HG02763 (cell line): ENCODE measurements around the gene FSTL1.

Experiments
- ATAC-seq: cut with Tn5 transposase; IDR thresholded peaks from one replicate; pipeline ENCODE4 v1.9.1; 2021; ENCODE audit warnings: mild to moderate bottlenecking, moderate library complexity; ENCODE audit not compliant: unreplicated experiment

Gene FSTL1

DNA sequence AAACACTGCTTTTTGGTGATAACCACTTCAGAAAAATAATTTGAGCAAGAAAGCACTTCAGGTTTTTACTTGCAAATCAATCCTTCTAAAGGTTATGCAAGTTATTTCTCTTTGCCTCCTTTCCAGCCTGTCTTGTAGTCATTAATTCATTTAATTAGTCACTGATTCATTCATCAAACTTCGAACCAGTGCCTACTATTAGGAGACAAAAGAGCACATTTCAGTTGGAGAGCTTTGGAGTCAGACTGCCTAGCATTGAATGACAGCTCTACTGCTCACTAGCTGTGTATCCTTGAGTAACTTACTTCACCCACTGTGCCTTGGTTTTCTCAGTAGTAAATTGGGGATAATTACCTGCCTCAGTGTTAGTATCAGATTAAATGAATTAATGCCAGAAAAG lies 86.7 kb downstream of the FSTL1 start:
- ATAC-seq, result no peak

DNA sequence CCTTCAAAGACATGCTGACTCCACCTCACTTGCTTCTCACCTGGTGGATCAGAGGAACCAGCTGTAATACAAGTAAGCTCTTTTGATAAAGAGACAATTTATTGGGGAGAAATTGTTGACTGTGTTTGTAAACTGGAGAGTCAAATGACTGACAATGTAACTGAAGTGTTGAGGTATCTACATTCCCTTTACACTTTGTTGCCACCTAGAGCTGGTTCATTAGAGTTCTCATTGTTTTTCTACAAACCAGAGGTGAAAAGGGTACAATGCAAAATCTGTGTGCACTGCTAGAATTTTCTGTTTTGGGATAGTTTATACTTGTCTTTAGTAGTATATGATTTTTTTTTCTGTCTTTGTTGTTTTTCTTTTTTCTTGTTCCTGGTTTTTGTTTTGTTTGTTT lies 93.0 kb downstream of the FSTL1 start:
- no peak for ATAC-seq

DNA sequence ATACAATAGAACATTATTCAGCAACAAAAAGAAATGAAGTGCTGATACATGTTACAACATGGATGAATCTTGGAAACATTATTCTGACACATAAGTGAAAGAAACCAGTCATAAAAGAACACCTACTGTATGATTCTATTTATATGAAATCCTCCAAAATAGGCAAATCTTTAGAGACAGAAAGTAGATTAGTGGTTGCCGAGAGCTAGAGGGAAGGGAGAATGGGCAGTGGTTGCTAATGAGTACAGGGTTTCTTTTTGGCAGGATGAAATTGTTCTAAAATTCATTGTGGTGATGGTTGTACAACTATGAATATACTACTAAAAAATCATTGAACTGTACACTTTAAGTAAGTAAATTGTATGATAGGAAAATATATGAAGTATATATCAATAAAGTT lies 95.3 kb downstream of the FSTL1 start:
- no peak for ATAC-seq

DNA sequence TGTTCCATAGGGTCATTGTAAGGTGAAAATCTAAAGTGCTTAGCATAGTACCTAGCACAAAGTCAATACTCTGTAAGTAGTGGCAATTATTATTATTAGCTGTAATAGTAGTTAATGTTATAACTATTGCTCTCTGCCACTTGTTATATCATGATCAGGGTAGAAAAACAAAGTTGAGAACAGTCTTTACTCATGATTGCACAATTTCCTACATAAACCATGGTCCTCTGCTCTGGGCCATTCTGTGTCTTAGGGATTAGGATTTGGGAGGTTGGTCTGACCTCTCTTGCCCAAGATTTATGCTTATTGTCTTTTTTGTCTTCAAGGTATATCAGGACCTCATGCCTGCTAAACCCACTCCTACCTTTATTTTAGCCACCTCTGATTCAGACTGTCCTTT lies 97.3 kb downstream of the FSTL1 start:
- ATAC-seq, result no peak

DNA sequence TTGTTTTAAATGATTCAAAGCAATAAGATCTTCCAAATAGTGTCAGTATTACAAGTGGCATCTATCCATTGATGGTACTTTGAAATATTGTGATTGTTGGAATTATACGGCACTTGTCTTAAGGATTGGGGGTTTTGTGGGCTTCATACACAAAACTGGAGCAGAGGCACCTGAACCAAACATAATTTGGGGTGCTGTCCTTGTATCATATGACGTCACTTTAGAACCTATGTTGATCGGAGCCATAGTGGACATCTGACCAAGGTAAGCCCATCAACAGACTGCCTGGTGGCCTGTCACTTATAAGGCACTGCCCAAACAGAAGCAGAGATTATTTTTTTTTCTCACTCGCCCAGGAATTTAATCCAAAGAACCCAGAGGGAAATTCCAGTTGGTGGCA lies 98.8 kb downstream of the FSTL1 start:
- ATAC-seq, result no peak

DNA sequence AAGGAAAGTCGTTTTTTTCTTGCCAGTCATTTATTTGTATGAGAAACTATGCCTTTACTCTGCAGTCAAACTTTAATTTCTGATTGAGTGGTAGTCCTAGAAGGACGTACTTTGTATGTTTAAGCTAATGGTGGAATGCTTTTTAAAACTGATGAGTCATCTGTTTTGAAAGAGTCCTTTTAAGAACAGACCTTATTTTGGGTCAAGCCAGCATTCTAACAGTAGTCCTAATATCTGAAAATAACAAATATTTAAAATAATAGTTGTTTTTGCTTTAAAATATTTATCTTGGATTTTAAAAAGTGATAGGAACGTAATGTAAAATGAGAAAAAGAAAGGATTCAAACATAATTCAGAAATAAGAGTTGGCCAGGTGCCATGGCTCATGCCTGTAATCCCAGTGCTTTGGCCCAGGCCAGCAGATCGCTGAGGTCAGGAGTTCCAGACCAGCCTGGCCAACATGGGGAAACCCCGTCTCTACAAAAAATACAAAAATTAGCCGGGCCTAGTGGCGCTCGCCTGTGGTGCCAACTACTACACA lies 100.3 kb downstream of the FSTL1 start:
- ATAC-seq, result no peak

DNA sequence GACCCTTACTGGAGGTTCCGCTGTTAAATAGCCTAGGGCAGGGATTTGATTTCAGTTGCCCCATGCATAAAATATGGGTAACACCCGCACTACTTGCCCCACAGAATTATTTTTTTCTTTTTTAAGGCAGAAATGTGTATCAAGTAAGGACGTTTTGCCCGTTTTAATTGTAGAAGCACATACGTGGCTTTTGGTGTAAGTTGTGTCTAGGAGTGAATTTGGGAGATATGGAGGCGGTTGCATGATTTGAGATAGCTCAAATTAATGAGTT lies 101.0 kb downstream of the FSTL1 start:
- no peak for ATAC-seq

DNA sequence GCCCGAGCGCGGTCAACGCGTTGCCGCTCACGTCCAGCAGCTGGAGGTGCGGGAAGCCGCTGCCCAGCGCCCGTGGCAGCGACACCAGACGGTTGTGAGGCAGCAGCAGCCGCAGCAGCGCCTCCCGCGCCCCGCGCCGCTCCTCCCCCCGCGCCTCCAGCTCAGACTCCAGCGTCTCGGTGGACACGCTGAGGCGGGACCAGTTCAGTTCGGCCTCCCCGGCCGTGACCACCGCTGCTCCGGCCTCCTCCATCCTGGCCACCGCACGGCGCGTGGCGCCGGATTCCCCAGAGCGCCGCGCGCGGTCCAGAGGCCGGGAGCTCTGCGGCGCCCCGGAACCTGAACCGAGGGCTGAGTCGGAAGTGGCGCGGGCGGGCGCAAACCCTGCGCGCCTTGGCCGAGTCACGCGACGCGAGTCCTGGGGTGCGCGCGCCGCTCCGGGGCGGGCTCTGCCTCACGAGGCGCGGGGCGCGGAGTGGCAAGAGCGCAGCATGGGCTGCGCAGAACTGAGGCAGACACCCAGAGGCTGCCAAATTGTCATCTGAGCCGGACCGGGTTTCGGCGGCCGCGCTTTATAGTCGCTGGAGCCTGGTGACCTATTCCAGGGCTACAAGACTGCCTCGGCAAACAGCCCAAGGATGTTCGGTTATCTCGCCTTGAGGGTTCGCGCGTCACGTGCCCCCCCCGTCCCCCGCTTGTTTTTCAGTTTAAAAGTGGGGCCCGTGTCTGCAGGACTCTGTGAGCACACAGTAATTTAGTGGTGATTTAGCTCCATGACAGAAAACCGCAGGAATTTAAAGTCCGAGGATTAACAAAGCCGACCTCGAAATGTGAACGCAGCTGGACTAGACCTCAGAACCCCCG lies 101.6 kb downstream of the FSTL1 start, which contains the start of gene LRRC58:
Gene LRRC58 (minus strand): TSS at position 364 of the 864 bp plus-strand sequence. CDS start 111 bp downstream, at position 253.
- peak; percentile 92 for ATAC-seq

DNA sequence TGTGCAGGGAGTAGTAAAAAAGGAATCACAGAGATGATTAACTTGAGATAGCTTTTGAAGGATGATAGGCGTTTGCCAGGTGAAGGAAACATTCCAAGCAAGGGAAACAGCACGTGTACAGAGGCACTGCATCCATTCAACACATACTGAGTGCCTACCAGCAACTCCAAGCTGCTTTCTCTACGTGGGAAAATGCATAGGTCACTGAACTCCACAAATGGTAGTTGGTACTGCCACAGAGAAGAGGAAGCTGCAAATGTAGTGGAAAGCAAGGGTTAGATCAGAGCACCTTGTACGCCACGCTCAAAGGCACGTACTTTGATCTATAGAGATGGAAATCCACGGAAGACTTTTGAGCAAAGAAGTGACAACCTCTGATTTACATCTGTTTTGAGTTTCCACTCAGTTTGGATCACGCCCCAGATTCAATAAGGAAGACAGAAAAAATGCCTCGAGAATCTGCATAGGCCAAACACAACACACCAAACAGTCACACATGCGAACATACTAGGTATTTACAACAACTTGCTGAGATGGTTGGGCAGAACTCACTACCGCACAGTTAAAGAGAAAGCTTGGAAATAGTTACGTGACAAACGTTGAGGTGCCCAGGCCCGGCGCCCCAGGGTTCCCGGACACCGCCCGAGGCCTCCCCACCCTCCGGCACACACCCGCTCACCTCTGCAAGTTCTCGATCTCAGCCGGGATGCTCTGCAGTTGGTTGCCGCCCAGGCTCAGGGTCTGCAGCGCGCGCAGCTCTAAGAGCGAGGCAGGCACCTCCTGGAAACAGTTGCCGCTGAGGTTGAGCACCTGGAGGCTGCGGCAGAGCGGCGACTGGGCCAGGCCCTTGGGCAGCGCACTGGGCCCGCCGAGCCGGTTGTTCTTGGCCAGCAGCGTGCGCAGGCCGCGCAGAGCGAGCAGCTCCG lies 102.5 kb downstream of the FSTL1 start:
- ATAC-seq, result peak; percentile 41

DNA sequence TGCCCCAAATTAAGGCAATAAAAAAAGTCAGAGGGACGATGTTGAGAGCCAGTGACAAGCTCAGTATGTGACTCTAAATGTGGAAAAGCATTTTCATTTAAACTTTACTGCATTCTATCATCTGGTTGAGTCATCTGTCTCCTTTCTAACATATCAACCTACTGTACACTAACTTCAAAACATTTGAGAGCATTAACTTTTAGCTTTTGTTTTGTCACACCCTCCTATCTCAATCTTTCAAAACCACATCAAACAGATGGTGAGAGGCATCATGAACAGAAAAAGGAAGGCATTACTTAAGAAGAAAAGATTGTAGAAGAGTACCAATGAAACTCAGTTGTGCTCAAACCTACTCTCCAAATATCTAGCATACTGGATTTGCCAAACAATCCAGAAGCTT lies 106.4 kb downstream of the FSTL1 start:
- no peak for ATAC-seq
